GM23338 (cell line): Measurements from ENCODE around the gene RASGRF2. TPM values are rescaled to one million over a fixed set of nuclear protein-coding genes. Genes with fewer than 3 reads are reported as not detected.

Source experiments
- ATAC-seq: fragments of 200-7000 bp; cut with Tn5 transposase; 3 replicates; pipeline ENCODE4 v1.9.1; 2020
- DNase-seq: peaks from one replicate; pipeline ENCODE4 v3.0.0-alpha.2; 2015; ENCODE audit warnings: low spot score
- H2AFZ ChIP-seq: fragments of 200-600 bp; sonication (generic); 2 replicates; pipeline ENCODE4 v1.8.0; 2016; ENCODE audit warnings: antibody characterized with exemption, mild to moderate bottlenecking, moderate library complexity
- H3F3A ChIP-seq: fragments of 200-600 bp; sonication (generic); replicated peaks from 2 replicates; pipeline ENCODE4 v1.8.0; 2017; ENCODE audit warnings: antibody characterized with exemption, mixed run types, low read depth
- H3K27ac ChIP-seq: fragments of 200-600 bp; sonication (generic); 2 replicates; pipeline ENCODE4 v1.6.1; 2016; ENCODE audit warnings: low read depth
- H3K27me3 ChIP-seq: fragments of 200-600 bp; sonication (generic); 2 replicates; pipeline ENCODE4 v1.8.0; 2016; ENCODE audit warnings: mild to moderate bottlenecking, mixed run types, moderate library complexity; ENCODE audit not compliant: insufficient read depth
- H3K36me3 ChIP-seq: fragments of 200-600 bp; sonication (generic); 2 replicates; pipeline ENCODE4 v1.8.0; 2016; ENCODE audit warnings: mild to moderate bottlenecking; ENCODE audit not compliant: insufficient read depth
- H3K4me1 ChIP-seq: fragments of 200-600 bp; sonication (generic); 2 replicates; pipeline ENCODE4 v1.8.0; 2016; ENCODE audit warnings: mild to moderate bottlenecking, moderate library complexity; ENCODE audit not compliant: insufficient read depth
- H3K4me2 ChIP-seq: fragments of 200-600 bp; sonication (generic); 2 replicates; pipeline ENCODE4 v1.7.1; 2017; ENCODE audit warnings: mixed run types
- H3K4me3 ChIP-seq: fragments of 200-600 bp; sonication (generic); 2 replicates; pipeline ENCODE4 v1.6.1; 2016; ENCODE audit warnings: mixed run types
- H3K79me2 ChIP-seq: fragments of 200-600 bp; sonication (generic); replicated peaks from 2 replicates; pipeline ENCODE4 v1.8.0; 2017; ENCODE audit warnings: mild to moderate bottlenecking; ENCODE audit not compliant: insufficient read depth
- H3K9me2 ChIP-seq: fragments of 200-600 bp; sonication (generic); 2 replicates; pipeline ENCODE4 v1.8.0; 2017; ENCODE audit not compliant: insufficient read depth
- H4K20me1 ChIP-seq: fragments of 200-600 bp; sonication (generic); replicated peaks from 2 replicates; pipeline ENCODE4 v1.8.0; 2017; ENCODE audit warnings: mild to moderate bottlenecking; ENCODE audit not compliant: insufficient read depth
- H3K27ac Mint-ChIP-seq: 2 replicates; pipeline ENCODE4 v1.8.0; 2020; ENCODE audit warnings: inconsistent platforms, mild to moderate bottlenecking, moderate library complexity, mixed read lengths
- H3K27me3 Mint-ChIP-seq: 3 replicates; pipeline ENCODE4 v1.8.0; 2022; ENCODE audit warnings: low read depth, mild to moderate bottlenecking, moderate library complexity, mixed read lengths, inconsistent platforms; ENCODE audit not compliant: insufficient read depth, poor library complexity
- H3K36me3 Mint-ChIP-seq: 3 replicates; pipeline ENCODE4 v1.8.0; 2021; ENCODE audit warnings: low read depth, mild to moderate bottlenecking, inconsistent platforms, moderate library complexity, mixed read lengths
- H3K4me1 Mint-ChIP-seq: 3 replicates; pipeline ENCODE4 v1.8.0; 2020; ENCODE audit warnings: mild to moderate bottlenecking, inconsistent platforms, mixed read lengths
- H3K4me3 Mint-ChIP-seq: 3 replicates; pipeline ENCODE4 v1.8.0; 2021; ENCODE audit warnings: moderate library complexity, mild to moderate bottlenecking, inconsistent platforms, mixed read lengths
- H3K9me3 Mint-ChIP-seq: 3 replicates; pipeline ENCODE4 v1.8.0; 2020; ENCODE audit warnings: moderate library complexity, mild to moderate bottlenecking, inconsistent platforms, mixed read lengths
- NANOG ChIP-seq: IDR thresholded peaks from 2 replicates; pipeline ENCODE4 v1.6.1; 2016; ENCODE audit warnings: antibody characterized with exemption, borderline replicate concordance
- STAT1 ChIP-seq: IDR thresholded peaks from one replicate; pipeline ENCODE4 v1.6.1; 2016; ENCODE audit warnings: antibody characterized with exemption; ENCODE audit not compliant: unreplicated experiment
- polyA plus RNA-seq: library from polyadenylated mRNA; unstranded; fragments of >200 nt; fragmentation: Nextera tagmentation; extraction: Ambion mirVana; gene quantifications from 2 replicates; pipeline ENCODE4 v1.2.1, GENCODE V29; 2016
- total RNA-seq: library from RNA; depleted of rRNA; stranded (reverse); fragments of >200 nt; shearing (Covaris generic); gene quantifications from 2 replicates; pipeline ENCODE4 v1.2.3, GENCODE V29; 2014
- TF ChIP-seq, protein P1 (sequence below): IDR thresholded peaks from one replicate; pipeline ENCODE4 v1.6.1; 2018; ENCODE audit warnings: antibody characterized with exemption; ENCODE audit not compliant: unreplicated experiment
- TF ChIP-seq, protein P2 (sequence below), 2 experiments: fragments of 200-600 bp in 1 of 2; sonication (generic) in 1 of 2; conservative IDR thresholded peaks; 2 replicates each; pipeline versions ENCODE4 v1.5.1 to v1.6.1; 2016 to 2017; ENCODE audit warnings: antibody characterized with exemption in 2 of 2, low read depth in 2 of 2, mild to moderate bottlenecking in 2 of 2, moderate library complexity in 1 of 2

RASGRF2 gene
- total and polyA plus RNA-seq, 2 experiments from 2014 or later = 5.0 to 19.2 TPM

DNA sequence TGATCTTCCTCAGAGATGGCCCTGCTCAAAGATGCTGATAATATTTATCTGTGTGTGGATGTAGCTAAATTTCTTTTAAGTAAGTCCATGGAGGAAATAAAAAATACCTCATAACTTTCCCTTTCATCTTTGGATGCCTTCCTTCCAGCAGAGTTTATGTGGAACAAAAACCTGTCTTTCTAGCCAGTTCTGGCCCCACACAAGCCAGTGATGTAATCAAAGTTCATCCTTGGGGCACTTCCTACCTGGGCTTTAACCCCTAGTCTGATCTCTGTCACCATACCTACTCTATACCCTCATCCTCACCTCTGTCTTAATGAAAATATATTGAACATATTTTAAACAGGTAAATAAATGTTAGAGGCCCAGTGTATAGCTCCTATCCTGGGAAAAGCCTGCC lies 39.8 kb upstream of the RASGRF2 start:
- DNase-seq (no peak), ATAC-seq (no peak)
- no peak overlapping the region for H3K27ac Mint-ChIP-seq
- Histone ChIP-seq H3K4me2 (no peak overlapping the region), H4K20me1 (no peaks in the 10 kb centered on the region), H3K27me3 (no peaks in the 10 kb centered on the region), H3F3A (no peaks in the 10 kb centered on the region), H3K36me3 (no peaks in the 10 kb centered on the region), H3K27ac (no peak overlapping the region), H3K79me2 (no peaks in the 10 kb centered on the region), H3K9me2 (peaks cover 2% of the 10 kb centered on the region; the same call in 1 of the 2 replicates), H2AFZ (no peak overlapping the region), H3K4me1 (peaks cover 13% of the 10 kb centered on the region; the same call in 1 of the 2 replicates), H3K4me3 (no peak overlapping the region)
- TF ChIP-seq NANOG (no peak), STAT1 (no peak)
- H3K27me3 Mint-ChIP-seq = no peaks in the 10 kb centered on the region
- no peaks in the 10 kb centered on the region for H3K9me3 Mint-ChIP-seq
- H3K4me3 Mint-ChIP-seq = no peak overlapping the region
- H3K36me3 Mint-ChIP-seq = no peaks in the 10 kb centered on the region
- peaks cover 14% of the 10 kb centered on the region for H3K4me1 Mint-ChIP-seq

DNA sequence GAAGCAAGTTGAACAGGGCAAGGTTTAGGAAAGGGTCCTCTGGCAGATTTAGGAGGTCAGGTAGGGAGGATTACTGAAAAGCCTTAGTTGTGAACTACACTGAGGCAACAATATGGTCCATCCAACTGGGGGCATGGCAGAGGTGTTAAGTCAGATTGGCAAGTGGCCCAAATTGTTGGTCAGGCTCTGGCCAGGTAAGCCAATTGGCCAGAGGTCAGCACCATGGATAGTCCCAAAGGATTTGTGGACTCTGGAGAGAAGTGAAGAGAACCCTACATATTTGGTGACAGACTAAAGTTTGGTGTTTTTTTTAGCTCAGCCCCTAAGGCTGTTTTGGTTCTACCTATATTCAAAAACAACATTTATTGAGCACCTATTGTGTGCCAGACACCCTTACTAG lies 39.1 kb upstream of the RASGRF2 start:
- no peak overlapping the region for H3K27ac Mint-ChIP-seq

More for the DNA sequence above, 39.1 kb upstream of the RASGRF2 start:
- H3K4me2 ChIP-seq = no peak overlapping the region
- H2AFZ ChIP-seq = no peak overlapping the region
- H3K36me3 Mint-ChIP-seq = no peaks in the 10 kb centered on the region
- H3K36me3 ChIP-seq = no peaks in the 10 kb centered on the region
- DNase-seq (peak; percentile 60), ATAC-seq (peak; percentile 70)
- H3K4me1 Mint-ChIP-seq = peaks cover 14% of the 10 kb centered on the region
- H3K4me1 ChIP-seq = peaks cover 13% of the 10 kb centered on the region; the same call in 1 of the 2 replicates
- H4K20me1 ChIP-seq = no peaks in the 10 kb centered on the region
- no peak overlapping the region for H3K27ac ChIP-seq
- H3F3A ChIP-seq = no peaks in the 10 kb centered on the region
- H3K4me3 Mint-ChIP-seq = no peak overlapping the region
- no peaks in the 10 kb centered on the region for H3K9me3 Mint-ChIP-seq
- TF ChIP-seq, protein P1, sequence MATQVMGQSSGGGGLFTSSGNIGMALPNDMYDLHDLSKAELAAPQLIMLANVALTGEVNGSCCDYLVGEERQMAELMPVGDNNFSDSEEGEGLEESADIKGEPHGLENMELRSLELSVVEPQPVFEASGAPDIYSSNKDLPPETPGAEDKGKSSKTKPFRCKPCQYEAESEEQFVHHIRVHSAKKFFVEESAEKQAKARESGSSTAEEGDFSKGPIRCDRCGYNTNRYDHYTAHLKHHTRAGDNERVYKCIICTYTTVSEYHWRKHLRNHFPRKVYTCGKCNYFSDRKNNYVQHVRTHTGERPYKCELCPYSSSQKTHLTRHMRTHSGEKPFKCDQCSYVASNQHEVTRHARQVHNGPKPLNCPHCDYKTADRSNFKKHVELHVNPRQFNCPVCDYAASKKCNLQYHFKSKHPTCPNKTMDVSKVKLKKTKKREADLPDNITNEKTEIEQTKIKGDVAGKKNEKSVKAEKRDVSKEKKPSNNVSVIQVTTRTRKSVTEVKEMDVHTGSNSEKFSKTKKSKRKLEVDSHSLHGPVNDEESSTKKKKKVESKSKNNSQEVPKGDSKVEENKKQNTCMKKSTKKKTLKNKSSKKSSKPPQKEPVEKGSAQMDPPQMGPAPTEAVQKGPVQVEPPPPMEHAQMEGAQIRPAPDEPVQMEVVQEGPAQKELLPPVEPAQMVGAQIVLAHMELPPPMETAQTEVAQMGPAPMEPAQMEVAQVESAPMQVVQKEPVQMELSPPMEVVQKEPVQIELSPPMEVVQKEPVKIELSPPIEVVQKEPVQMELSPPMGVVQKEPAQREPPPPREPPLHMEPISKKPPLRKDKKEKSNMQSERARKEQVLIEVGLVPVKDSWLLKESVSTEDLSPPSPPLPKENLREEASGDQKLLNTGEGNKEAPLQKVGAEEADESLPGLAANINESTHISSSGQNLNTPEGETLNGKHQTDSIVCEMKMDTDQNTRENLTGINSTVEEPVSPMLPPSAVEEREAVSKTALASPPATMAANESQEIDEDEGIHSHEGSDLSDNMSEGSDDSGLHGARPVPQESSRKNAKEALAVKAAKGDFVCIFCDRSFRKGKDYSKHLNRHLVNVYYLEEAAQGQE = peak; percentile 84
- TF ChIP-seq, protein P2, sequence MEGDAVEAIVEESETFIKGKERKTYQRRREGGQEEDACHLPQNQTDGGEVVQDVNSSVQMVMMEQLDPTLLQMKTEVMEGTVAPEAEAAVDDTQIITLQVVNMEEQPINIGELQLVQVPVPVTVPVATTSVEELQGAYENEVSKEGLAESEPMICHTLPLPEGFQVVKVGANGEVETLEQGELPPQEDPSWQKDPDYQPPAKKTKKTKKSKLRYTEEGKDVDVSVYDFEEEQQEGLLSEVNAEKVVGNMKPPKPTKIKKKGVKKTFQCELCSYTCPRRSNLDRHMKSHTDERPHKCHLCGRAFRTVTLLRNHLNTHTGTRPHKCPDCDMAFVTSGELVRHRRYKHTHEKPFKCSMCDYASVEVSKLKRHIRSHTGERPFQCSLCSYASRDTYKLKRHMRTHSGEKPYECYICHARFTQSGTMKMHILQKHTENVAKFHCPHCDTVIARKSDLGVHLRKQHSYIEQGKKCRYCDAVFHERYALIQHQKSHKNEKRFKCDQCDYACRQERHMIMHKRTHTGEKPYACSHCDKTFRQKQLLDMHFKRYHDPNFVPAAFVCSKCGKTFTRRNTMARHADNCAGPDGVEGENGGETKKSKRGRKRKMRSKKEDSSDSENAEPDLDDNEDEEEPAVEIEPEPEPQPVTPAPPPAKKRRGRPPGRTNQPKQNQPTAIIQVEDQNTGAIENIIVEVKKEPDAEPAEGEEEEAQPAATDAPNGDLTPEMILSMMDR (conservative IDR thresholded peaks at IDR 0.05; ENCODE audit: low read depth in 2 of 2) = no peak
- H3K79me2 ChIP-seq = no peaks in the 10 kb centered on the region
- peaks cover 2% of the 10 kb centered on the region; the same call in 1 of the 2 replicates for H3K9me2 ChIP-seq
- H3K27me3 Mint-ChIP-seq = no peaks in the 10 kb centered on the region
- H3K27me3 ChIP-seq = no peaks in the 10 kb centered on the region
- no peak overlapping the region for H3K4me3 ChIP-seq
